Measurements from ENCODE around the gene HCN3.

The HCN3 gene

DNA sequence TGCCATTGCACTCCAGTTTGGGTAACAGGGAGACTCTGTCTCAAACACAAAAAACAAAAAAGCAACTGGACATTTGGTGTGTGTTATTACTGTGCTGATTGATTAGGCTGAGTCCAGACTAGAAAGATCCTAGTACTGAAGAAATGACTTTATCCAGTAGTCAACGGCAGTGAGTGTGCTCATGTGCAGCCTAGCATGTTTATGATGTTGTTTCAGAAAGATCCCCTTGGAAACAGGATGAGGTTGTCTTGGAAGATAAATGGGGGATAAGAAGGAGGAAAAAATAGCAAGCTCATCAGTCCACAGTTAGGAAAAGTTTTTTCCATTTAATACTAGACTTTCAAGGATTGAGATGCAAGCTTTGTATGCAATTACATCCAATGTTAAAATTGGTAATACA is 57.7 kb downstream of the HCN3 start:
- Histone ChIP-seq H3K27ac (ENCODE audit: low read length) (no peak overlapping the region), H3K4me3 (ENCODE audit: low read length) (no peak overlapping the region), H3K4me1 (ENCODE audit: control insufficient read depth, insufficient read depth, low read length) (no peaks in the 10 kb centered on the region), H3K9me3 (ENCODE audit: control insufficient read depth, insufficient read depth, low read length) (no peaks in the 10 kb centered on the region), H3K27me3 (ENCODE audit: control insufficient read depth, insufficient read depth, low read length) (no peaks in the 10 kb centered on the region), H3K36me3 (ENCODE audit: control insufficient read depth, insufficient read depth, low read length) (peaks cover 8% of the 10 kb centered on the region; the same call in 1 of the 2 replicates)
- no CpG with 5 or more reads among the region's 1 CpG for WGBS (ENCODE audit: insufficient coverage, insufficient read length)
- DNase-seq (ENCODE audit: low read depth, low spot score), result no peak

Measured in iPS DF 6.9 (cell line).